SK-N-SH treated with all-trans-retinoic acid at 6 μM for 48 hours (cell line): ENCODE measurements around the gene BORCS6.

Source experiments
- ATAC-seq: fragments of 200-7000 bp; cut with Tn5 transposase; 3 replicates; pipeline ENCODE4 v1.9.1; 2020; ENCODE audit warnings: mild to moderate bottlenecking, moderate library complexity
- ARNTL ChIP-seq: fragments of 450-650 bp; formaldehyde crosslinking; IDR thresholded peaks from 2 replicates; pipeline ENCODE4 v1.5.0; 2020; ENCODE audit warnings: low read depth, mild to moderate bottlenecking, moderate library complexity, borderline replicate concordance
- BACH2 ChIP-seq: fragments of 250-450 bp; sonication (Bioruptor Pico); IDR thresholded peaks from 2 replicates; pipeline ENCODE4 v1.9.0; 2021; ENCODE audit warnings: mild to moderate bottlenecking, borderline replicate concordance
- ESRRG ChIP-seq: fragments of 250-450 bp; sonication (Bioruptor Pico); IDR thresholded peaks from 2 replicates; pipeline ENCODE4 v1.6.1; 2021; ENCODE audit warnings: mild to moderate bottlenecking
- GLIS3 ChIP-seq: fragments of 250-450 bp; sonication (Bioruptor Pico); IDR thresholded peaks from 2 replicates; pipeline ENCODE4 v1.5.0; 2020; ENCODE audit warnings: mild to moderate bottlenecking, moderate library complexity
- ISL1 ChIP-seq: fragments of 250-450 bp; sonication (Bioruptor Pico); IDR thresholded peaks from 2 replicates; pipeline ENCODE4 v2.1.2; 2022; ENCODE audit warnings: mild to moderate bottlenecking, moderate library complexity
- OSR1 ChIP-seq: fragments of 250-450 bp; sonication (Bioruptor Pico); IDR thresholded peaks from 2 replicates; pipeline ENCODE4 v1.8.0; 2022; ENCODE audit warnings: moderate library complexity, mild to moderate bottlenecking, inconsistent platforms
- PPARA ChIP-seq: fragments of 250-450 bp; sonication (Bioruptor Pico); IDR thresholded peaks from 2 replicates; pipeline ENCODE4 v1.5.0; 2020; ENCODE audit warnings: mild to moderate bottlenecking, borderline replicate concordance
- RARB ChIP-seq: fragments of 250-450 bp; sonication (Bioruptor Pico); IDR thresholded peaks from 2 replicates; pipeline ENCODE4 v1.8.0; 2021; ENCODE audit warnings: mild to moderate bottlenecking, moderate library complexity
- SNAI2 ChIP-seq: fragments of 250-450 bp; sonication (Bioruptor Pico); IDR thresholded peaks from 2 replicates; pipeline ENCODE4 v1.5.0; 2020; ENCODE audit warnings: mild to moderate bottlenecking, moderate library complexity
- TCF4 ChIP-seq: fragments of 250-450 bp; sonication (Bioruptor Pico); IDR thresholded peaks from 2 replicates; pipeline ENCODE4 v1.8.0; 2021; ENCODE audit warnings: mild to moderate bottlenecking, moderate library complexity, borderline replicate concordance
- TOX ChIP-seq: fragments of 250-450 bp; sonication (Bioruptor Pico); IDR thresholded peaks from 2 replicates; pipeline ENCODE4 v1.8.0; 2021; ENCODE audit warnings: mild to moderate bottlenecking, moderate library complexity, borderline replicate concordance
- ZFP3 ChIP-seq: fragments of 250-450 bp; sonication (Bioruptor Pico); IDR thresholded peaks from 2 replicates; pipeline ENCODE4 v1.5.0; 2020; ENCODE audit warnings: mild to moderate bottlenecking, moderate library complexity
- ZNF565 ChIP-seq: fragments of 450-650 bp; formaldehyde crosslinking; conservative IDR thresholded peaks from 2 replicates; pipeline ENCODE4 v1.5.0; 2020; ENCODE audit warnings: low read depth, mild to moderate bottlenecking, moderate library complexity
- ZNF70 ChIP-seq: fragments of 450-650 bp; formaldehyde crosslinking; IDR thresholded peaks from 2 replicates; pipeline ENCODE4 v1.5.0; 2020; ENCODE audit warnings: mild to moderate bottlenecking, moderate library complexity
- TF ChIP-seq, protein P1 (sequence below): fragments of 250-450 bp; sonication (Bioruptor Pico); IDR thresholded peaks from 2 replicates; pipeline ENCODE4 v1.8.0; 2020; ENCODE audit warnings: mild to moderate bottlenecking, moderate library complexity, borderline replicate concordance
- TF ChIP-seq, protein P2 (sequence below): fragments of 250-450 bp; sonication (Bioruptor Pico); IDR thresholded peaks from 2 replicates; pipeline ENCODE4 v1.5.1; 2021; ENCODE audit warnings: mild to moderate bottlenecking, moderate library complexity
- TF ChIP-seq, protein P3 (sequence below): fragments of 250-450 bp; sonication (Bioruptor Pico); IDR thresholded peaks from 2 replicates; pipeline ENCODE4 v1.8.0; 2021; ENCODE audit warnings: low read depth, mild to moderate bottlenecking, moderate library complexity, borderline replicate concordance
- TF ChIP-seq, protein P4 (sequence below): fragments of 250-450 bp; sonication (Bioruptor Pico); IDR thresholded peaks from 2 replicates; pipeline ENCODE4 v1.5.0; 2020; ENCODE audit warnings: mild to moderate bottlenecking, moderate library complexity
- TF ChIP-seq, protein P5 (sequence below): fragments of 250-450 bp; sonication (Bioruptor Pico); IDR thresholded peaks from 2 replicates; pipeline ENCODE4 v1.5.1; 2020; ENCODE audit warnings: low read depth, mild to moderate bottlenecking, moderate library complexity

Gene BORCS6

DNA sequence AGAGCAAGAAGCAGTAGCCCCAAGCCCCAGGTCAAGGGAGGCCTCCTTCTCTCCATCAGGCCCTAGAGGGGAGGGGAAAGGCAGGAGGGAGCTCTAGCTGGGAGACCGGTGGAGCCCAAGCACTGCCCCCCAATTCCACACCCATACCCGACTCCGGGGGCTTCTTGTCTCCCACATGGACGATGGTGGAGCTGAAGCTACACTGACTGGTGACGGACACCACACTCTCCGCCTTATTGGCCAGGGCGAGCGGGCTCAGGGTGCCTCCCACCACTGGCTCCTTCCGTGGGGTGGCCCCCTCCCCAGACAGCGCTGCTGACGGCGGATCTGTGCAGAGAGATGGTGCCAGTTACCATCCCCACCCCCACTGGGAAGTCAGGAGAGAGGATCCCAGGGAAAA, 44.2 kb downstream of the BORCS6 start:
- no peak for ATAC-seq
- TF ChIP-seq ISL1 (CRISPR knock-in tag) = no peak
- TF ChIP-seq ZNF565 = no peak
- TF ChIP-seq ARNTL (CRISPR knock-in tag) = no peak
- TF ChIP-seq BACH2 (CRISPR knock-in tag) = no peak
- TF ChIP-seq SNAI2 = no peak
- TF ChIP-seq, protein P1, sequence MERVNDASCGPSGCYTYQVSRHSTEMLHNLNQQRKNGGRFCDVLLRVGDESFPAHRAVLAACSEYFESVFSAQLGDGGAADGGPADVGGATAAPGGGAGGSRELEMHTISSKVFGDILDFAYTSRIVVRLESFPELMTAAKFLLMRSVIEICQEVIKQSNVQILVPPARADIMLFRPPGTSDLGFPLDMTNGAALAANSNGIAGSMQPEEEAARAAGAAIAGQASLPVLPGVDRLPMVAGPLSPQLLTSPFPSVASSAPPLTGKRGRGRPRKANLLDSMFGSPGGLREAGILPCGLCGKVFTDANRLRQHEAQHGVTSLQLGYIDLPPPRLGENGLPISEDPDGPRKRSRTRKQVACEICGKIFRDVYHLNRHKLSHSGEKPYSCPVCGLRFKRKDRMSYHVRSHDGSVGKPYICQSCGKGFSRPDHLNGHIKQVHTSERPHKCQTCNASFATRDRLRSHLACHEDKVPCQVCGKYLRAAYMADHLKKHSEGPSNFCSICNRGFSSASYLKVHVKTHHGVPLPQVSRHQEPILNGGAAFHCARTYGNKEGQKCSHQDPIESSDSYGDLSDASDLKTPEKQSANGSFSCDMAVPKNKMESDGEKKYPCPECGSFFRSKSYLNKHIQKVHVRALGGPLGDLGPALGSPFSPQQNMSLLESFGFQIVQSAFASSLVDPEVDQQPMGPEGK (CRISPR knock-in tag) = no peak
- TF ChIP-seq, protein P2, sequence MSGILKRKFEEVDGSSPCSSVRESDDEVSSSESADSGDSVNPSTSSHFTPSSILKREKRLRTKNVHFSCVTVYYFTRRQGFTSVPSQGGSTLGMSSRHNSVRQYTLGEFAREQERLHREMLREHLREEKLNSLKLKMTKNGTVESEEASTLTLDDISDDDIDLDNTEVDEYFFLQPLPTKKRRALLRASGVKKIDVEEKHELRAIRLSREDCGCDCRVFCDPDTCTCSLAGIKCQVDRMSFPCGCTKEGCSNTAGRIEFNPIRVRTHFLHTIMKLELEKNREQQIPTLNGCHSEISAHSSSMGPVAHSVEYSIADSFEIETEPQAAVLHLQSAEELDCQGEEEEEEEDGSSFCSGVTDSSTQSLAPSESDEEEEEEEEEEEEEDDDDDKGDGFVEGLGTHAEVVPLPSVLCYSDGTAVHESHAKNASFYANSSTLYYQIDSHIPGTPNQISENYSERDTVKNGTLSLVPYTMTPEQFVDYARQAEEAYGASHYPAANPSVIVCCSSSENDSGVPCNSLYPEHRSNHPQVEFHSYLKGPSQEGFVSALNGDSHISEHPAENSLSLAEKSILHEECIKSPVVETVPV (CRISPR knock-in tag) = no peak
- TF ChIP-seq OSR1 (CRISPR knock-in tag) = no peak
- TF ChIP-seq TOX (CRISPR knock-in tag) = no peak
- TF ChIP-seq, protein P3, sequence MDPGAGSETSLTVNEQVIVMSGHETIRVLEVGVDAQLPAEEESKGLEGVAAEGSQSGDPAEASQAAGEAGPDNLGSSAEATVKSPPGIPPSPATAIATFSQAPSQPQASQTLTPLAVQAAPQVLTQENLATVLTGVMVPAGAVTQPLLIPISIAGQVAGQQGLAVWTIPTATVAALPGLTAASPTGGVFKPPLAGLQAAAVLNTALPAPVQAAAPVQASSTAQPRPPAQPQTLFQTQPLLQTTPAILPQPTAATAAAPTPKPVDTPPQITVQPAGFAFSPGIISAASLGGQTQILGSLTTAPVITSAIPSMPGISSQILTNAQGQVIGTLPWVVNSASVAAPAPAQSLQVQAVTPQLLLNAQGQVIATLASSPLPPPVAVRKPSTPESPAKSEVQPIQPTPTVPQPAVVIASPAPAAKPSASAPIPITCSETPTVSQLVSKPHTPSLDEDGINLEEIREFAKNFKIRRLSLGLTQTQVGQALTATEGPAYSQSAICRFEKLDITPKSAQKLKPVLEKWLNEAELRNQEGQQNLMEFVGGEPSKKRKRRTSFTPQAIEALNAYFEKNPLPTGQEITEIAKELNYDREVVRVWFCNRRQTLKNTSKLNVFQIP (CRISPR knock-in tag) = no peak

DNA sequence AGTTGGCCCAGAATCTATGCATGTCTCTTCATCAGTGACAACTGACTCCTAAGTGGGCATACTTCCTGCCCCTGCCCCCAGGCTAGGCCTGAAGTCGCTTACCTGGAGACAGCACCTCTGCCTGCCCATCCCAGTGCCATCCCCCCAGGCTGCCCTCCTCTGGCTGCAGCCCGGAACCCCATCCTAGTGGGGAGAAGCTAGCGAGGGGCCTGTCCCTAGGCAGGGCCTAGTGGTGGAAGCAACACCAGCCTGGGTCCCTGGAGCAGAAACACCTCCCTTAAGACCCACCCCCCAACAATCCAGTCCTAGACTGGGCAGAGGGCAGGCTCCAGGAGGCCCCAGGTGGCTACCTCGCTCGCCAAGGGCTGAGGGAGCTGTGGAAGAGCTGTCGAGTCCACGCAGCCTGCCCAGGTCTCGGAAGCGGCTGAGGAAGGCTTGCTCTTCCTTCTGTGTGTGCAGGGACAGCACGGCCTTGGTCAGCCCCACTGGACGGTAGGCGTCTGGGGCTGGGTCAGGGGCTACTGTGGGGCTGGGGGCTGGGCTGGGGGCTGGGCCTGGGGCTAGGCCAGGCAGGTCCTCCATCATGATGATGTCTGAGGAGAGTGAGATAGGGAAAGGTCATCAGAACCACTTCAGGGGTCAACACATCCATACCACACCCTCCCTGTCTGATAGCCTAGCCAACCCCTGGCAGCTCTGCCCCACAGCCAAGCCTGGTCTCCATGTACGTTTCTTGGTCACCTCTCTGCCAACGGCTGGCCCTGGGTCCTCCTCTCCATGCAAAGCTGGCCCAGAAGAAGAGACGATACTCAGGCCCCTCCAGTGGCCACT, 45.4 kb downstream of the BORCS6 start:
- ATAC-seq = no peak; the same call in 2 of the 3 replicates
- TF ChIP-seq, protein P3 (CRISPR knock-in tag) = no peak
- TF ChIP-seq TOX (CRISPR knock-in tag) (no peak), ZNF70 (CRISPR knock-in tag) (no peak), OSR1 (CRISPR knock-in tag) (no peak), ESRRG (CRISPR knock-in tag) (no peak)
- TF ChIP-seq, all 23 proteins: peak for 0

DNA sequence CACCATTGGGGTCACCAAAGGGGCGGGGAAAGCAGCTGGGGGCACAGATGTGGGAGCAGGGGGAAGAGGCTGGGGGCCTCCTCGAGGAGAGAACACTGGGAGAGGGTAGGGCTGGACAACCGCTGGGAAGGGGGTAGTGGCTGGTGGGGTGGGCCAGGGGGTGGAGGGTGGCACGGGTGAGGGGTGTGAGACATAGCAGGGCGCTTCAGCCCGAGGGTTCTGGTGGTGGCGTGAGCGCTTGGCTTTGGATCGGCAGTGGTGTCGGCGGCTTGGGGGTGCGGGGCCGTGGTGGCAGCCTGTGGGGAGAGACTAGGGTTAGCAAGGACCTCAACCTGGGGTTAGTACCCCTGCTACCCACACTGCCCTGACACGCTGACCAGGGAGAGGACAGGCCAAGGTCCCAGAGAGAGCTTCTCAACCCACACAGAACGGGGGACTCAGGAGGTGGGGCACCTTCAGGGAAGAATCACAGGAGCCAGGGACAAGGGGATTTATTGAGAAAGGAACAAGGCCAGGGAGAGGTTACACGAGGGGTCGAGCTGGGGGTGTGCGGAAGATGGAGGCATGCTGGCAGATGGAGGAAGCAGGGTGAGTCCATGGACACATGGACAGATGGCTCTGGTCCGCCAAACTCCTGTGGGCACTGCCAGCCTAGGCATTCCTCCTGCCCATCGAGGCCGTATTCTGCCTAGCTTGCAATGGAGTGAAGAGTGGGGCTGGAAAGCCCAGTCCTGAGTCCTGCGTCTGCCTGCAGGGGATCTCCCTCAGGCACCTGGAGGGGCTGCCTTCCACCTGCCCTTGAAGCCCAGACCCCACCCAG, 46.2 kb downstream of the BORCS6 start:
- ATAC-seq = no peak
- no peak for TF ChIP-seq GLIS3
- TF ChIP-seq TCF4 (CRISPR knock-in tag) = no peak
- TF ChIP-seq, protein P4, sequence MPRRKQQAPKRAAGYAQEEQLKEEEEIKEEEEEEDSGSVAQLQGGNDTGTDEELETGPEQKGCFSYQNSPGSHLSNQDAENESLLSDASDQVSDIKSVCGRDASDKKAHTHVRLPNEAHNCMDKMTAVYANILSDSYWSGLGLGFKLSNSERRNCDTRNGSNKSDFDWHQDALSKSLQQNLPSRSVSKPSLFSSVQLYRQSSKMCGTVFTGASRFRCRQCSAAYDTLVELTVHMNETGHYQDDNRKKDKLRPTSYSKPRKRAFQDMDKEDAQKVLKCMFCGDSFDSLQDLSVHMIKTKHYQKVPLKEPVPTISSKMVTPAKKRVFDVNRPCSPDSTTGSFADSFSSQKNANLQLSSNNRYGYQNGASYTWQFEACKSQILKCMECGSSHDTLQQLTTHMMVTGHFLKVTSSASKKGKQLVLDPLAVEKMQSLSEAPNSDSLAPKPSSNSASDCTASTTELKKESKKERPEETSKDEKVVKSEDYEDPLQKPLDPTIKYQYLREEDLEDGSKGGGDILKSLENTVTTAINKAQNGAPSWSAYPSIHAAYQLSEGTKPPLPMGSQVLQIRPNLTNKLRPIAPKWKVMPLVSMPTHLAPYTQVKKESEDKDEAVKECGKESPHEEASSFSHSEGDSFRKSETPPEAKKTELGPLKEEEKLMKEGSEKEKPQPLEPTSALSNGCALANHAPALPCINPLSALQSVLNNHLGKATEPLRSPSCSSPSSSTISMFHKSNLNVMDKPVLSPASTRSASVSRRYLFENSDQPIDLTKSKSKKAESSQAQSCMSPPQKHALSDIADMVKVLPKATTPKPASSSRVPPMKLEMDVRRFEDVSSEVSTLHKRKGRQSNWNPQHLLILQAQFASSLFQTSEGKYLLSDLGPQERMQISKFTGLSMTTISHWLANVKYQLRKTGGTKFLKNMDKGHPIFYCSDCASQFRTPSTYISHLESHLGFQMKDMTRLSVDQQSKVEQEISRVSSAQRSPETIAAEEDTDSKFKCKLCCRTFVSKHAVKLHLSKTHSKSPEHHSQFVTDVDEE (CRISPR knock-in tag) = no peak
- no peak for TF ChIP-seq ESRRG (CRISPR knock-in tag)
- TF ChIP-seq ZFP3 = no peak
- TF ChIP-seq PPARA (CRISPR knock-in tag) = no peak
- TF ChIP-seq TOX (CRISPR knock-in tag) = no peak
- no peak for TF ChIP-seq BACH2 (CRISPR knock-in tag)
- TF ChIP-seq, protein P5, sequence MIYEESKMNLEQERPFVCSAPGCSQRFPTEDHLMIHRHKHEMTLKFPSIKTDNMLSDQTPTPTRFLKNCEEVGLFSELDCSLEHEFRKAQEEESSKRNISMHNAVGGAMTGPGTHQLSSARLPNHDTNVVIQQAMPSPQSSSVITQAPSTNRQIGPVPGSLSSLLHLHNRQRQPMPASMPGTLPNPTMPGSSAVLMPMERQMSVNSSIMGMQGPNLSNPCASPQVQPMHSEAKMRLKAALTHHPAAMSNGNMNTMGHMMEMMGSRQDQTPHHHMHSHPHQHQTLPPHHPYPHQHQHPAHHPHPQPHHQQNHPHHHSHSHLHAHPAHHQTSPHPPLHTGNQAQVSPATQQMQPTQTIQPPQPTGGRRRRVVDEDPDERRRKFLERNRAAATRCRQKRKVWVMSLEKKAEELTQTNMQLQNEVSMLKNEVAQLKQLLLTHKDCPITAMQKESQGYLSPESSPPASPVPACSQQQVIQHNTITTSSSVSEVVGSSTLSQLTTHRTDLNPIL (CRISPR knock-in tag) = no peak
- TF ChIP-seq, protein P1 (CRISPR knock-in tag) = no peak
- TF ChIP-seq, protein P3 (CRISPR knock-in tag) = no peak
- TF ChIP-seq ZNF565 = no peak
- no peak for TF ChIP-seq RARB (CRISPR knock-in tag)
- no peak for TF ChIP-seq SNAI2
- no peak for TF ChIP-seq ISL1 (CRISPR knock-in tag)
